ENCODE data around the gene AEN.

DNA sequence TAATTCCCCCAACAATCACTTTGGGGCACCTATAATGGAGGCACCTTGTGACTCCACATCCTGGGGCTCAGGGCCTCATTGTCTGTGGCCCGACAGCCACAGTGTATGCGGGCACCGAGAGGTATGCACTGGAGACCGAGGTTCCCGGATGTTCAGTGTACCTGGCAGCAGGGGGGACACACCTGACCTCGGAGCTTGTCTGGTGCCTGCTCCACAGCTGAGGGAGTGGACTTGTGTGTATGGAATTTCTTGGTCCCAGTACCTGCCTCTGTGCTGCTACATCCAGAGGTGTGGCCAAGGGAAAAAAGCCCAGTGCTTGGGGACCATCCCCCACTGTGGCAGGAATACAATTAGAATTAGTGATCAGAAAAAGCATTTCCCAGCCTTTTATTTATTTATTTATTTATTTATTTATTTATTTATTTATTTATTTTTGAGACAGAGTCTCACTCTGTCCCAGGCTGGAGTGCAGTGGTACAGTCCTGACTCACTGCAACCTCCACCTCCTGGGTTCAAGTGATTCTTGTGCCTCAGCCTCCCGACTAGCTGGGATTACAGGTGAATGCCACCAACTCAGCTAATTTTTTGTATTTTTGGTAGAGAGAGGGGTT lies 8.8 kb upstream of the AEN start:
- TF ChIP-seq POLR2AphosphoS5 (IDR thresholded peaks at IDR 0.05; ENCODE audit: insufficient read depth in 1 of 2, low read depth in 1 of 2) (no peak), POLR2A (IDR thresholded peaks at IDR 0.05) (no peak)
- TF ChIP-seq, protein P1, sequence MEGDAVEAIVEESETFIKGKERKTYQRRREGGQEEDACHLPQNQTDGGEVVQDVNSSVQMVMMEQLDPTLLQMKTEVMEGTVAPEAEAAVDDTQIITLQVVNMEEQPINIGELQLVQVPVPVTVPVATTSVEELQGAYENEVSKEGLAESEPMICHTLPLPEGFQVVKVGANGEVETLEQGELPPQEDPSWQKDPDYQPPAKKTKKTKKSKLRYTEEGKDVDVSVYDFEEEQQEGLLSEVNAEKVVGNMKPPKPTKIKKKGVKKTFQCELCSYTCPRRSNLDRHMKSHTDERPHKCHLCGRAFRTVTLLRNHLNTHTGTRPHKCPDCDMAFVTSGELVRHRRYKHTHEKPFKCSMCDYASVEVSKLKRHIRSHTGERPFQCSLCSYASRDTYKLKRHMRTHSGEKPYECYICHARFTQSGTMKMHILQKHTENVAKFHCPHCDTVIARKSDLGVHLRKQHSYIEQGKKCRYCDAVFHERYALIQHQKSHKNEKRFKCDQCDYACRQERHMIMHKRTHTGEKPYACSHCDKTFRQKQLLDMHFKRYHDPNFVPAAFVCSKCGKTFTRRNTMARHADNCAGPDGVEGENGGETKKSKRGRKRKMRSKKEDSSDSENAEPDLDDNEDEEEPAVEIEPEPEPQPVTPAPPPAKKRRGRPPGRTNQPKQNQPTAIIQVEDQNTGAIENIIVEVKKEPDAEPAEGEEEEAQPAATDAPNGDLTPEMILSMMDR (IDR thresholded peaks at IDR 0.05), result no peak
